A673 (cell line): ENCODE measurements around the gene MICB.

Experiments used
- EZH2 ChIP-seq: fragments of 200-600 bp; sonication (generic); IDR thresholded peaks from 2 replicates; pipeline ENCODE4 v1.6.1; 2017; ENCODE audit warnings: borderline replicate concordance, low read depth, mild to moderate bottlenecking, mixed read lengths, antibody characterized with exemption, low read length; ENCODE audit not compliant: poor library complexity, severe bottlenecking
- TF ChIP-seq, protein P1 (sequence below): fragments of 300-800, 200-600 bp; sonication (generic); conservative IDR thresholded peaks from 2 replicates; pipeline ENCODE4 v1.5.1; 2017; ENCODE audit warnings: low read depth, mild to moderate bottlenecking, antibody characterized with exemption, low read length, moderate library complexity, mixed read lengths

DNA sequence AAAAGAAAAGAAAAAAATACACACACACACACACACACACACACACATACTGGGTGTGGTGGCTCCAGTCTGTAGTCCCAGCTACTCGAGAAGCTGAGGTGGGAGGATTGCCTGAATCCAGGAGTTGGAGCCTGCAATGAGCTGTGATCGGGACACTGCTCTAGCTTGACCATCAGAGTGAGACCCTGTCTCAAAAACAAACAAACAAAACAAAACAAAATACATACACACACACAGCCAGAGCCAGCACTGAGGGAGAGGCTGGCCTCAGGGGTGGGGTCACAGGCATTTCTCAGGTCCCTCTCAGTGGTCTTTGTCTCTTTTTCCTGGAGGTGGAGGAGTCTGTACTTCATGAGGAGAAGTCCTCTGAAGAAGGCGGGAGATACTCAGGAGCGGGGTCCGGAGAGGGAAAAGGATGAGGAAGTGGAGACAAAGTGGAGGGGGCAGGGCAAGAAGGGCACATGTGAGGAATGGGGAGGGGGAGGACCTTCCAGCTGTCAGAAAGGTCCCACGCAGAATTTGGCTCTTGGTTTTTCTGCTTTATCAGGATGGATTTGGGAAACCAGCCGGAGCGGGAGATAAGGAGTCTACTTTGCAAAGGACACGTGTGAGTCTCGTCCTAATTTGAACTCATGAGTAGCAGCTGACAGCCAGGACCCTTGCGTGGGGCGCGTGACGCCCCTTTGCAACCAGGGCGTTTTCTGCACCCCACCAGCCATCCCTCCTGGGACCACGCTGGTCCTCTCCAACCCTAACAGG, 7.7 kb upstream of the MICB start:
- TF ChIP-seq, protein P1, sequence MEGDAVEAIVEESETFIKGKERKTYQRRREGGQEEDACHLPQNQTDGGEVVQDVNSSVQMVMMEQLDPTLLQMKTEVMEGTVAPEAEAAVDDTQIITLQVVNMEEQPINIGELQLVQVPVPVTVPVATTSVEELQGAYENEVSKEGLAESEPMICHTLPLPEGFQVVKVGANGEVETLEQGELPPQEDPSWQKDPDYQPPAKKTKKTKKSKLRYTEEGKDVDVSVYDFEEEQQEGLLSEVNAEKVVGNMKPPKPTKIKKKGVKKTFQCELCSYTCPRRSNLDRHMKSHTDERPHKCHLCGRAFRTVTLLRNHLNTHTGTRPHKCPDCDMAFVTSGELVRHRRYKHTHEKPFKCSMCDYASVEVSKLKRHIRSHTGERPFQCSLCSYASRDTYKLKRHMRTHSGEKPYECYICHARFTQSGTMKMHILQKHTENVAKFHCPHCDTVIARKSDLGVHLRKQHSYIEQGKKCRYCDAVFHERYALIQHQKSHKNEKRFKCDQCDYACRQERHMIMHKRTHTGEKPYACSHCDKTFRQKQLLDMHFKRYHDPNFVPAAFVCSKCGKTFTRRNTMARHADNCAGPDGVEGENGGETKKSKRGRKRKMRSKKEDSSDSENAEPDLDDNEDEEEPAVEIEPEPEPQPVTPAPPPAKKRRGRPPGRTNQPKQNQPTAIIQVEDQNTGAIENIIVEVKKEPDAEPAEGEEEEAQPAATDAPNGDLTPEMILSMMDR = no peak
- TF ChIP-seq EZH2 = no peak
